ENCODE results near the gene DNAJB13.

The DNAJB13 gene

DNA sequence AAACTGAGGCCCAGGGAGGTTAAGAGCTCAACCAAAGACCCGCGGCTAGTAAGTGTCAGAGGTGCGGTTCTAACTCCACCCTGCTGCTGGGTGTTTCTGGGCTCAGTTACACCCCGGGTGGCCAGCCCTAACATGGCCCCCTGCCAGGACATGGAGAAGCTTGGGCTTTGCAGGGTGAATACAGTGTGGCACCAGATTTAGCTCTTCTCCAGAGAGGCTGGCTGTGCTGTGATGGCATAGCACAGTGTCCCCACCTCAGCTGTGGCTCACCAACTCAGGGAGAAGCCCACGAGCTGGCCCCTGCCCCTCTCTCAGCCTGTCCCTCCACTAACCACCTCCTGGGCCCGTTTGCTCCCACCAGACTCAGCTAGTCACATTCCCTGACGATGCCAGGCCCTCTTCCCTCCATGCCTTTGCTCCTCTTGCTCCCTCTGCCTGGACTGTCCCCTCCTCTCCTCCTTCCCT lies 51.0 kb downstream of the DNAJB13 start:
- no peak for DNase-seq

DNA sequence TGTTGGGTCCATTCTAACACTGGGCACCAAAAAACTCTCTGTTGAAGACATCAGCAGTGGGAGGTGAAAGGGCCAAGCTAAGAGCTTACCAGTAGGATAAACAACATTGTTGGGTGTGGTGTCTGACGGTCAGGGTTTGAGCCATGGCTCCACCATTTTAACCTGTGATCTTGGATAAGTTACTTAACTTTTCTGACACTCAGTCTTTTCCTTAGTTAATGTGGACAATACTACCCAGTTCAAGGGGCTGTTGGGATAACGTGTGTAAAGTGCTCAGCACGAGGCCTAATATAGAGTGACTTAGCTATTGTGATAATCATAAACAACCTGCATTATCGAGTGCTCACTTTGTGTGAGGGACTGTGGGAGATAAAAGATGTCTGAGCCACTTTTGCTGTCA lies 52.0 kb downstream of the DNAJB13 start:
- no peak for DNase-seq

DNA sequence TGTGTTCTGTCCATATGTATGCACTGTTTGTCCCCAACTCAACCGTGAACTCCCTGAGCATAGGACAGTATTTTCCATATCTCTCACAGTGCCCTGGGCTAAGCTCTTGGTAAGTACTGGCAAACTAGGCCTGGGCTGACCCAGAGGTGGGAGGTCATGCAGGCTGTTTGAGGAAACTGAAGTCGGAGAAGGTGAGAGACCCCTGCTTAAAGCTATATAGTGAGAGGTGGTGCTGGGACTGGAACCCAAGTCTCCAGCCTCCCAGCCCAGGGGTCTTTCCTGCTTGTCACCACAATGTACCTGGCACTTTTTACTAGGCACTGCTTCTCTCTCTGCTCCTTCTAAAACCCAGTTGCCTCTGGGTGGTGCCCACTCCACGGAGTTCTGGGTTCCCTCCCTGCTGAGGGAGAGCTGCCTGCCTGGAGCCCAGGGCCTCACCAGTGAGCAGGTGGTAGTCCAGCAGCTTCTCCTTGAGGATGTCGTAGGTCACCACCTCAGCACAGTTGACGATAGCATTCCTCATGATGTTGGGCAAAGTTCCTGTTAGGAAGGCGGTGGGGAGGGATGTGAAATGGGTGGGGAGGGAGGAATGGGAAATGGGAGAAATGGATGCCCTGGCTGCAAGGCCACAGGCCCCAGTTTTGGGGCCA lies 53.3 kb downstream of the DNAJB13 start:
- DNase-seq: no peak

DNA sequence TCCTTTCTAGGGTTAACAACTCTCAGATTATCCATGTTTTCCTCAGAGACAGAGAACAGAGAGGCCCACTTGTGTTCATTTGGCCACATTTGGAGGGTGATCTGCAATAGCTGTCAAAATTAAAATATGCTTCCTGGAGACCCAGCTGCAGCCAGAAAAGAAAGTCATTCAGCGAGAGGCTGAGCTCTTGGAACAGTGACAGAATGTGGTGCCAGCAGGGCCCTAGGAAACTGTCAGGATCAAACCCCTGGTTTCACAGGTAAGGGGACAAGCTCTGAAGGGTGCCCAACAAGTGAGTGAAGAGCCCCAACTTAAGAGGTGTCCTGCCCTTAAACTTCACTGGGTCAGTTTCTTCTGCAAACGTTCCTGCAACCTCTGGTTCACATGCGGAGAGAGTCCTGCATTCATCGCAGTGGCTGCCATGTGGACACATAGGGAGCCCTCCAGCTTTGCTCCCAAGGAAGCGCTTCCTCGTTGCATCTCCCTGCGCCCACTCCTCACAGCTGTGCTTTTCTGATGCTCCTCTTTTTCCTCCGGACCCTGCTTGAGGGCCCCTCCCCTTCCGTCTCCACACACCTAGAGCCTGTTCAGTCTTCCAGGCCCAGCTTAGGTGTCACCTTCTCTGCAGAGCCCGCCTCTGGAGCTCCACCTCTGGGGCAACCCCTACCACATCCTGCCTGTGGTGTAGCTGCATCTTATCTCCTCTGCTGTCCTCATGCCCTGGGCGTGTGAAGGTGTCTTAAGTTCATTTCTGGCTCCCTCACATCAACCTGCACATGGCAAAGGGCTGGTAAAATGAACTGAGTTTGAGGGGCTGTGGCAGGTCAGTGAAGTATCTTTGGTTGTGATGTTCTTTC lies 54.2 kb downstream of the DNAJB13 start:
- DNase-seq: no peak

DNA sequence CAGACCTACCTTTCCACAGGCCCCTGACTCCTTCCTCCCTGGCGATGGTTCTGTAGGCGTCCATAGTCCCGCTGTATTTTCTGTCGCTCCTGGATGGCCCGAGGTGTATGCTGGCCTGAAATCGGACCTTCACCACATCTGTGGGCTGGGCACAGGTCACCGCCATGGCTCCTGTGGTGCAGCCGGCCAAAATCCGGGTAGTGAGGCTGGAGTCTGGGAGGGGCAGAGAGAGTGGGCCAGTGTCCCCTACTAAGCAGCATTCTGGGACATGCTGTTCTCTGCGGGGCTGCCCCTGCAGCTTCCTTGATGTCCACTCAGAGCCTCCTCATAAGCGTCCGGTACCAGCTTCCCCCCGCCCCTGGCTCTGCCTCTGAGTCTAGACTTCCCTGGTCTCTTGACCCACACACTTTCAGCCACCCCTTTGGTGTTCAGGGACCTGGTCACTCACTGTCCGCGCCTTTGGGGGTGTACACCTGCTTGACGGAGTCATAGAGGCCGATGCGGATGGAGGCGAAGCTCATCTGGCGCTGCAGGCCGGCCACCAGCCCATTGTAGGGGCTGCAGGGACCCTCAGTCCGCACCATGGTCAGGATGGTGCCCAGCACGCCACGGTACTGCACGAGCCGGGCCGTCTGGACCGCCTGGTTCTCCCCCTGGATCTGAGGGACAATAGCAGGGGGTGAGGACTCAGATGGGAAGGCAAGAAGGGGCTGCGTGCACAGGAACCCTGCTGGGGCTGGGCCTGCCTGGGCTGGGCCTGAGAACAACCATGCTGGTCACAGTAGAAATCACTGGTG lies 55.1 kb downstream of the DNAJB13 start:
- DNase-seq: no peak

DNA sequence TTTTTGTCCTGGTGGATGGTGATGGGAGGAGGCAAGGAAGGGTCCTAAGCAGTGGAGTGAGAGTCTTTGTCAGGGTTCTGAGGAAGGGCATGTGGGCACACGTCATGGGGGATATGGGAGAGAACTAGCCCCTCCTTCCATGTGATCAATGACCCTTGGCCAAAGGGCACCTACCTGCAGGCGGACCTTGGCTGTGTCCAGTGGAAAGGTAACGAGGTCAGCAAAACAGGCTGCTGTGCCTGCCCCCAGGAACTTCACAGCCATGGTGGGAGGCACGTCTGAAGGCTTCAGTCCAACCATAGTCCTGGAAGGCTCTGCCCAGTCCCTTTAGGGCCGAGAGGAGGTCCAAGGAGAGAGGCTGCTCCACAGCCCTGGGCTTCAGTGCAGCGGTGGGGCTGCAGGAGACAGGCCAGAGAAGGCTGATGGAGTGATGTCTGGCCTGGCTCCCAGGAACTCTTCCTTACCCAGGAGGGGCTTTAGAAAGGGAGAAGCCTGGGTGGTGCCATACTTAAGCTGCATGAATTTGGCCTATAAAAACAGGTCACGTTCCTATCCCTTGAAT lies 56.0 kb downstream of the DNAJB13 start:
- no peak for DNase-seq

DNA sequence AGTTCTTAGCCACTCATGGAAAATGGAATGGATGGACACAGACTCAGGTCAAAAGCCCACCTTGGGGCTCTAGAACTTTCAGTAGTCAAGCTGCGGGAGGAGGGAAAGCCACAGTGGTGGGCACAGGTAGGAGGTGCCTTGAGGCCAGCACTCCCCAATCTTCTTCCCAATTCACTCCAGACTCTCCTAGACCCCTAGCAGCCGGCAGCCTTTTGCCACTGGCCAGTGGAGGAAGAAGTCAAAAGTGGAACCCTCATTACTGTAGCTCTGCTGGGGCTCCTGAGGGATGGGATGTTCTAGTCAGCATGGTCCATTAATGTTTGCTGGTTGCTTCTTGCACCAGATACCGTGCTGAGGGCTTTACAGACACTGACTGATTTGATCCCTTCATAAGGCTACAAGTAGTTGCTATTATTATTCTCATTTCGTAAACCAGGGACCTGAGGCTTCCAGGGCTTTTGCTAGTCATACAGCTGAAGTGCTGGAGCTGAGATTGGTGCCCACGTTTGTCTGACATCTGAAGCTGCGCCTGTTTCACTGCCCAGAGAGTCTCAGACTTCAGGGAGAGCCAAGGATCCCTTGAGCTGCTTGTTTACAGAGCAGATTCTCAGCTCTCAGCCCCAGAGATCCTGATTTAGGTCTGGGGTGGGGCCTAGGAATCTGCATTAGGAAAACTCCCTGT lies 57.0 kb downstream of the DNAJB13 start:
- no peak for DNase-seq

DNA sequence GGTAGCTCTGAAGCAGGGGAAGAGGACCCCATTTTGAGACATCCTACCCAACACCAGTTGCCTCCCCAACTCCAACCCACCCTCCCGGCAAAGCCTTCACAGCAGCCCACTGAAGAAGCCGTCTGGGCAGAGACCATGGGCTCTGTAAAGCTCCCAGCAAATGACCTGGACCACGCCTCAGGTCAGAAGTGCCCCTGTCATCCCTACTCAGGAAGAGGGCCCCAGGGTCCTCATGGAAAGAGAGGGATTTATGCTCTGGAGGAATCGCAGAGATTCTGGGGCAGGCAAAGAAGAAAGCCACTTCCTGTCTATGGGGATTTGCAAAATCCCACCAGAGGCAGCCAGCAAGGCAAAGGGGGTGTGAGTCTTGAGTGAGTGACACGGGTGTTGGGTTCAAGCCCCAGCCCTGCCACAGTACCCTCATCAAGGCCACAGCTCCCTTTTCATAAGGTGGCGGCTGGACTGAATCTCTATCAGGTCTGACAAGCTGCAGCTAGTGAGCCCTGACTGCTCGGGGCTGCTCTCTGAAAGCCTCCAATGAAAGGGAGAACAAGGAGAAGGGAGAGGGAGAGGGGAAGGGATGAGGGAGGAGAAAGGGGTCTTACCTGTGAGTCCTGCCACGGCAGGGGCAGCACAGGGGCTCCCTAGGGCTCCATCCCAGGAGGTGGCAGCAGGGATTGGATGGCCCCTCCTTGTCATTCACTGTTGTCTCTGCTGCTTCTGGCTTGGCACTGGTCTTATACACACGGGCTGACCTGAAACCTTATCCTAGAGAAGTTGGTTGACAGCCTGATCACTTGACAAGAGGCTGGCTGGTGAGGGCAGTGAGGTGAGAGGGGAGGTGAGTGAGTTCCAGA lies 57.8 kb downstream of the DNAJB13 start, which contains the start of gene UCP3:
Gene UCP3 (minus strand): TSS at position 713 of the 857 bp plus-strand sequence. CDS start 2,043 bp downstream, outside the sequence.
- DNase-seq: no peak

DNA sequence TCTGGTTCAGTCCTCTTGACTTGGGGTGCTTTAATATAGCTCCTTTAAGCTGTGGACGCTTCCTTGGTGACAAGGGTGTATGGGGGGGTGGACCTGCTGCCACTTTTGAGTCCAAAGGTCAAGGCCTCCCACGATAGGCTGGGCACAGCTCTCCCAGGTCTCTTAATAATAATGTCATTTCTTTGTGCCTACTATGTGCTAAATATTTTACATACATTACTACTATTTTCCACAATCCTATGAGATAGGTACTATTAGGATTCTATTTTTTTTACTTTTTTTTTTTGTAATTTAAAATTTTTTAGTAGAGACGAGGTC lies 58.4 kb downstream of the DNAJB13 start:
- no peak for DNase-seq

DNA sequence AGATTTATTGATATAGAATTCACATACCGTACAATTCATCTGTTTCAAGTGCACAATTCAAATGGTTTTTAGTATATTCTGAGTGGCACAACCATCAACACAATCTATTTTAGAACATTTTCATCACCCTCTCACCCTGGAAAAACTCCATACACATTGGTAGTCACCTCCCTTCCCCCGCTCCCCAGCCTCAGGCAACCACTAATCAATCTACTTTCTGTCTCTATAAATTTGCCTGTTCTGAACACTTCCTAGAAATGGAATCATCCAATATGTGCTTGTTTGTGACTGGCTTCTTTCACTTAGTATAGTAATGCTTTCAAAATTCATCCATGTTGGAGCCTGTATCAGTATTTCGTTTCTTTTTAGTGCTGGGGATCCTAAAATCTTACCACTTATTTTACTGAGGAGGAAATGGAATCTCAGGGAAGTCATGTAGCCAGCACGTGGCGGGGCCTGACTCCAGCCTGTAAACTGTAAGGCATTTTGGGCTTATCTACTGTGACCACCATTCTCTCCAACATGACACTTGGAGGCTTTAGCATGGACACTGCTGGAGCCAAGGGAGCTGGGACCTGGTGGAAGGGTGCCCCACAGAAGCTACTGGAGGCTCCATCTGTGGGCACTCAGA lies 59.0 kb downstream of the DNAJB13 start:
- DNase-seq: peak; percentile 90

DNA sequence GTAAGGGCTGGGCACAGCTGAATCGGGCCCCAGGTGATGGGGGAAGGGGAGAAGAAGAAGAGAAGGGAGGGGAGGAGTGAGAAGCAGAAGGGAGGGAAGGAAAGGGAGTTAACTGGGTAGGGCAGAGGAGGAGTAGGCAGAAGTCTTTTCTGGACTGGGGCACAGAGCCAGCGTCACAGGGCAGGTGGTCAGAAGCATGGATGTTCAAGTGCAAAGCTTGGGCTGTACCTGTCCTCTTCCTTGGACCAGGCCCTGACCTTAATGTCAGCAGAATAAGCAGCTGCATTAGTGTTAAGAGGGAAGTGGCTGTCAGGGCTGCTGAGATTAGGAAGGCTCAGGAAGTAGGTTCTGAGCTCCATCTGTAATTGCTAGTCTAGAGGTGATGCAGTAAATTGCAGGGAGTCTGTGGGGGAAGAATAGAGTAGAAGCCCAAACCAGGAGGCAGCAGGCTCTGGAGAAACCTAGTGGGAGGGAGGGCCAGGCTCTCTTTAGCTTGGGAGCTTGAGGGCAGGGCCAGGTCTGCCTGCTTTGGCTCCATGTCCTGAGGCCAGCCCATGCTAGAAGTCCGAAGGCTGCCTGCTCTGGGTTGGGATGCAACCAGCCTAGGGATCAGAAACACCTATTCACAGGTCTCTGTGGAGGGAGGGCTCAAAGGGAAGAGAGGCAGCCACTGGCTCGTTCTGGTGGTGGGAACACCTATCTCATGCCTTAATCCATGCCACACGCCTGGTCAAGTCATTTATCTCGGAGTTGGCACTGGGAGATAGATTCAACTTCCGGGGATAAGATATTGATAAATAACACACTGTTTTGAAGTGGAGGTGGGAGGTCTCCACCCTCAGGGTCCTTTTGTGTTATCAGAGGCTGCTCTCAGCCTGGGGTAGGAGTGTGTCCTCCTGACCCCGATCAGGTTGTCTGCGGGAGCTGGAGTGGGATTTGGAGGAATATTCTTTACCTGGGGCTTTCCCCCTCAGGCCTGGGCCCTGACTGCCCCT lies 59.8 kb downstream of the DNAJB13 start:
- peak; percentile 92 for DNase-seq

DNA sequence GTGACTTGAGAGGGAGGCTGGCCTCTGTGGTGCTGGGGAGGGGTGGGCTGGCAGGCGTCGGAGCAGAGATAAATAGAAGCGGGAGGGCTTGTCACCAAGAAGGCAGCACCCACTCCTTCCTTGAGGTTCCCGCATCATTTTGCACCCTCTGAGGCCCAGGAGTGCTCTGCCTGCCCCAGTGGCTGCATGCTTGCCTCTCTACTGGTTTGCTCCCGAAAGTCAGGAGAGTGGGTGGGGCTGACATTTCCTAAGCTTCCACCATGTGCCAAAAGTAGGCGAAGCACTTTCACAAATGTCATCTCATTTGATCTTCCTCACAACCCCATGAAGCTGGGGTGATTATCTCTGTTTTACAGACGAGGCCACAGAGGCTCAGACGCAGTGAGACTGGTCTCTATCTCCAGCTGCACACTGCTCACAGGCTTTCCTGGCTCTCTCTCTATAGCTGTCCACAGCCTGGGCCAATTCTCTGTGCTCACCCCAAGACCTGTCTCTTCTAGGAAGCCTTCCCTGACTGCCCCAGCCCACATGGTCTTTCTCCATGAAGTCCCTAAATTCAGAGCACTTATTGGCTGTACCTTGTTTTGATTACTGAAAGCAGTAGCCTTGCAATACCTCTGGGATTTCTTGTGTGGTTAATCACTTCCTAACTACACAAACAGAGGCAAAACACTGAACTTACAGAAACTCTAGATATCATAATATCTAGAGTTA lies 60.7 kb downstream of the DNAJB13 start:
- peak; percentile 100 for DNase-seq

DNA sequence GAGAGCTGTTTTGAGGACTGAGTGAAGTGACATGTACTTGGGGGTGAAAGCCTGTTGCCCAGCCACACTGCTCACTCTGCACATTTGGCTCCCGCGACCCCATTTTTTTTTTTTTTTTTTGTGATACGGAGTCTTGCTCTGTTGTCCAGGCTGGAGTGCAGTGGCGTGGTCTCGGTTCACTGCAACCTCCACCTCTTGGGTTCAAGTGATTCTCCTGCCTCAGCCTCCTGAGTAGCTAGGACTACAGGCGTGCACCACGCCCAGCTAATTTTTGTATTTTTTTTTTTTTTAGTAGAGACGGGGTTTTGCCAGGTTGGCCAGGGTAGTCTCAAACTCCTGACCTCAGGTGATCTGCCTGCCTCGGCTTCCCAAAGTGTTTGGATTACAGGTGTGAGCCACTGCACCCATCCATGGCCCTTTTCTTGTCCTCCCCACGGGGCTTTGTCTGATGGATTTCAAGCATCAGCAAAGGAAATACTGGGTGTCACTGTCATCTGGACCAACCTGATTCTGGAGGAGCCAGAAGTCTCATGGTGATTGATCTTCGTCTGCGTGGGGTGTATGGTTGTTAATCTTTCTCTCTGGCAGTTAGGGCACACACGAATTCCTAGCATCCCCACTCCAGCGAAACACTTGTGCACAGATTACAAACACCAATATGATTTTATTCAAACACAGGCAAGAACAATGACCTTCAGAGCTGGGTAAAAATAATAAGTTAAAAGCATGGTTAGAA lies 61.4 kb downstream of the DNAJB13 start:
- no peak for DNase-seq

DNA sequence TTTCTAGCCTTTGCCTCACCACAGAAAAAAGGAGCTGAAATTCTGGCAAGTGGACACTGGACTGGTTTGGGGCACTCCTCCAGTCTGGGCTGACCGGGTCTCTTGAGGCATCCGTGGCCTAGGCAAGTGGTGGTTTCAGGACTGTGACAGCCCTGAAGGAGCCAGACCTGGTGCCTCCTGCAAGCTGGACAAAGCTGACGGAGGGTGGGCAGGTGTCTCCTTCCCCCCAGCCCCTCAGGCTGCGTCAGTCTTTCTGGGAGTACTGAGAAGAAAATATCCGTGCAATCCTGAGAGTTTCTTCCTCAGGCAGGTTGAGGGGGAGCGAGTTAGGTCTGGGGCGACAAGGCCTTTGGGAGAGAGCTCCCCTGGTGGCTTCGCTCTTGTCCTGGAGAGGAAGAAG lies 62.3 kb downstream of the DNAJB13 start:
- no peak for DNase-seq

DNA sequence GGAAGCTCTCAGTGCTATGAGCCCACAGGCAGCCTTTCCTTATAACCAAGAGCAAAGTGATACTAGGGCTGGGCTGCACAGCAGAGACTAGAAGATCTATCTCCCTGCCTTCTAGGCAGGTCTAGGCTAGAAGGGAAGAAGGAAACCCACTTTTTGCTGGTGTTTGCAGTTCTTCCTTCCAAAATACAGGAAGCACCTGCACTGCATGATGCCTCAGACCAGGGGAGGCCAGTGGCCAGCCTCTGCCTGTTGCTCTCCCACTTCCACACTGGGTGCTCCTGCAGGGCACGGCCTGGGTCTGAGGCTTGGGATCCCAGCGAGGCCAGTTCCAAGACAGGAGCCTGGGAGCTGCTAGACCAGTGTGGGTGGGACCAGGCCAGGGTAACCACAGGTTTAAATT lies 64.1 kb downstream of the DNAJB13 start:
- DNase-seq: no peak

DNA sequence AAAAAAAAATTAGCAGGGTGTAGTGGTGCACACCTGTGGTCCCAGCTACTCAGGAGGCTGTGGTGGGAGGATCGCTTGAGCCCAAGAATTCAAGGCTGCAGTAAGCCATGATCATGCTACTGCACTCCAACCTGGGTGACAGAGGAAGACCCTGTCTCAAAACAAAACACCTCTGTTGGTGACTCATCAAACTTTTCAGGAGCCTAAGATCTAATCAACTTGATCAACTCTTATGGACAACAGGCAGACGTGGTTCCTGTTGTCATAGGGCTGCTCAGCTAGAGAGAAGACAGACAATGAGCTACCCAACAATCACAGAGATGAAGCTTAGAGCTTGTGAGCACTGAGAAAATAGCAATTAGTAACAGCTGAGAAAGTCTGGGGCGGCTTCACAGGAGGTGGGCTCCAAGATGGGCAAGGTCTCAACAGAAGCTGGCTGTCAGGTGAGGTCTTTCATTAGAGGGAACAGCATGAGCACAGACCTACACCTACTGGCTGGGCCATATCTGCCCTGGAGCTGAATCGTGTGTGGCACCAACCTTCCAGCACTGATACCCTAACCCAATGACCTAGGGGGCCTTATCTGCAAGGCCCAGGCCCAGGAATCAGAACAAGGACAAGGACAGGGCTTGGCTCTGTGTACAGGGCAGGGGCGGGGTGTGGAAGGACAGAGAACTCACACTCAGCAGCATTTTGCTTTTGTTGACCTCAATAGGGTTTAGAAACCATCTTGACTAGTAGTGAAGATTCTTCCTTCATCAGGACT lies 65.3 kb downstream of the DNAJB13 start:
- DNase-seq: peak; percentile 96

DNA sequence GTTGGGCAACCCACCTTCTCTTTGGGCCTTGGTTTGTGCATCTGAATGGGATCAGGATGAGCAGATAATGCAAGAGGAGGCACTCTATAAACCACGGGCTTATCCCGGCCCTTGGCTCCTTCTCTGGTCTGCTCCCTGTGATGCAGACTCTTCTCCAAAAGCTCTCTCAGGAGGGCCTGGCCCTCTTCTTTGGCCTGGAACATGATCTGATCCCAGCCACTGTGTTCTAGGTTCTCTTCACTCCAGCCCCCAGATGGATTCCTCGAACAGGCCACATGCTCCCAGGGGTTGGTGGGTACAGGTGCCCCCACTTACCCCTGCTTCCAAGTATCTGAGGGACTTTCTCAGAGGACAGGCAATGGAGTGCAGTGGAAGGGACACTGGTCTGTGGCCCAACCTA lies 66.8 kb downstream of the DNAJB13 start:
- no peak for DNase-seq
